ENCODE results near the gene INF2. TPM values are rescaled to one million over a fixed set of nuclear protein-coding genes. Genes with fewer than 3 reads are reported as not detected.

Gene INF2
- total RNA-seq, 1 donor from 2014 or later = 61.7 TPM

DNA sequence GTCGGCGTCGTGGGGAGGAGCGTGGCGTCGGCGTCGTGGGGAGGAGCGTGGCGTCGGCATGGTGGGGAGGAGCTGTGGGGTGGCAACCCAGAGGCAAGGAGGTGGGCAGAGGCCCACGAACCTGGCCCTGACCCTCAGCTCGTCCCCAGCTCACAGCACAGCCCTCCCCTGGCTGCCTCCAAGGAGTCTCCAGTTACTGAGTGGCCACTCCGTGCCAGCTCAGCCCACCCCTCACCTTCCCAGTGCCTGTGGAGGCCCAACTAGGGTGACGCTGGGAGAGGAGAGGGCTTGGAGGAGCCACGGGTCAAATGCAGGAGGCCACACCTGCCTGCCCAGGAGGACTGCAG, 40.4 kb downstream of the INF2 start:
- no peak for DNase-seq (ENCODE audit: low read depth, low spot score)
- Mint-ChIP-seq H3K27me3 (ENCODE audit: low read depth) (peaks cover 6% of the 10 kb centered on the region), H3K36me3 (ENCODE audit: low read depth) (no peaks in the 10 kb centered on the region), H3K9me3 (no peaks in the 10 kb centered on the region), H3K4me3 (no peak overlapping the region), H3K4me1 (peaks cover 5% of the 10 kb centered on the region), H3K27ac (ENCODE audit: unreplicated experiment) (no peak overlapping the region)
- TF ChIP-seq, protein P1, sequence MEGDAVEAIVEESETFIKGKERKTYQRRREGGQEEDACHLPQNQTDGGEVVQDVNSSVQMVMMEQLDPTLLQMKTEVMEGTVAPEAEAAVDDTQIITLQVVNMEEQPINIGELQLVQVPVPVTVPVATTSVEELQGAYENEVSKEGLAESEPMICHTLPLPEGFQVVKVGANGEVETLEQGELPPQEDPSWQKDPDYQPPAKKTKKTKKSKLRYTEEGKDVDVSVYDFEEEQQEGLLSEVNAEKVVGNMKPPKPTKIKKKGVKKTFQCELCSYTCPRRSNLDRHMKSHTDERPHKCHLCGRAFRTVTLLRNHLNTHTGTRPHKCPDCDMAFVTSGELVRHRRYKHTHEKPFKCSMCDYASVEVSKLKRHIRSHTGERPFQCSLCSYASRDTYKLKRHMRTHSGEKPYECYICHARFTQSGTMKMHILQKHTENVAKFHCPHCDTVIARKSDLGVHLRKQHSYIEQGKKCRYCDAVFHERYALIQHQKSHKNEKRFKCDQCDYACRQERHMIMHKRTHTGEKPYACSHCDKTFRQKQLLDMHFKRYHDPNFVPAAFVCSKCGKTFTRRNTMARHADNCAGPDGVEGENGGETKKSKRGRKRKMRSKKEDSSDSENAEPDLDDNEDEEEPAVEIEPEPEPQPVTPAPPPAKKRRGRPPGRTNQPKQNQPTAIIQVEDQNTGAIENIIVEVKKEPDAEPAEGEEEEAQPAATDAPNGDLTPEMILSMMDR (conservative IDR thresholded peaks at IDR 0.05) = no peak

DNA sequence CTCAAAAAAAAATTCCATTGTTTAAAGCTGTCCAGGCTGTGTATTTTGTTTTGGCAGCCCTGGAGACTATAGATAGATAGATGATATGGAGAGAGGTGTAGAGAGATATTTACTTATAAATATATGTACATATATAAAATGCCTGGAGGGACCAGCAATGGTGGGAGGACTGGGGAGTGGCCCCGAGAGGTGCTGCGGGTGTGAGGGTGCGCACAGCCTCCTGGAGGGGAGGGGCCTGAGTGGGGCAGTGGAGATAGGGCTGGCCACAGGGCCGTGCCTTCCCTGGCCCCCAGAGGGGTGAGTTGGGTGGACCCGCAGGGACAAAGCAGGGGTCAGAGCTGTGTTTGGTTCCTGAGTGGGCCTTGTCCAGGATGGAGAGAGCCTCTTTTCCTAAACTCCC, 41.1 kb downstream of the INF2 start:
- Mint-ChIP-seq H3K27ac (ENCODE audit: unreplicated experiment) (no peak overlapping the region), H3K4me1 (peaks cover under 1% of the 10 kb centered on the region)
- TF ChIP-seq, protein P1 (conservative IDR thresholded peaks at IDR 0.05) = no peak

DNA sequence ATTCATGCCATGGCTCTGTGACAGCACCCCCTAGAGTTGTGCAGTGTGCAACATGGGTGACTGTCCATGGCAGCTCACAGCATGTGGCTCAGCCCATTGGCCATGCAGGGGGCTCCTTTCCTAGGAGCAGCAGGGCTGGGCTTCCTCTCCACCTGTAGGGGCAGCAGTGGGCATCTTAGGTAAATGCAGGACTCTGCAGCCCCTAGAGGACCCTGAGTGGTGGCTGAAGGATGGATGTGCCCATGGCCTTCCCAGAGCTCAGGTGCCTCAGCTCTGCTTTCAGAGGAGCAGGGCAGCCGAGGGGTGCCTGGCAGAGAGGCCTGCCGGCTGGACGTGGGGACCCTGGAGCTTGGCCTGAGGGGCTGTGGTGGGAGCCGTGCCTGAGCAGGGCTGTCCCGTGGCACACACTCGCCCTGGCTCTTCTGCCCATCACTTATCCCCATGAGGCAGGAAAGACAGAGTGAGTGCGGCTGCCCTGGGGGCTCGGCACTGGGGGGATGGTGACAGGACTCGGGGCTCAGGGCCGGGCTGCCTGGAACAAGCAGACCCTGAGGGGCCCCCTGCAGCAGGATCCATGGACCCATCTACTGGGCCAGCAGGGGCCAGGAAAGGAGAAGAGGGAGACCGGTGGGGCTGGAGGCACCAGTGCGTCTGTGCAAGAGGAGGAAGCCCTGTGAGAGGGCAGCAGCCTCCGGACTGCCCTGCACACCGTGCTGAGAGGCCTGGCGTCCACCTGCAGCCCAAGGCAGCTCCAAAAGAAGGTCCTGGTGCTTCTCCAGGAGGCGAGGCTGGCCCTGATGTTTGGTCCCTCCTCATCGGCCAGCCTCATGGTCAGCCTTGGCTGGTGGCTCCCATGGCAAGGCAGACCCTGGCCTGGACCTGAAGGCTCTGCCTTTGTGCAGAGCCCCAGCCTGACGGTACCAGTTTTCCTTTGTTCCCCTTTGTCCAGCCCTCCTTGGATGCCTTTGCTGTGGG, 42.2 kb downstream of the INF2 start:
- peaks cover 3% of the 10 kb centered on the region for H3K27me3 Mint-ChIP-seq (ENCODE audit: low read depth)
- TF ChIP-seq, protein P1 (conservative IDR thresholded peaks at IDR 0.05) = peak; percentile 50
- no peak overlapping the region for H3K27ac Mint-ChIP-seq (ENCODE audit: unreplicated experiment)
- no peaks in the 10 kb centered on the region for H3K4me1 Mint-ChIP-seq
- H3K9me3 Mint-ChIP-seq = no peaks in the 10 kb centered on the region
- H3K4me3 Mint-ChIP-seq = no peak overlapping the region
- no peak for DNase-seq (ENCODE audit: low read depth, low spot score)
- H3K36me3 Mint-ChIP-seq (ENCODE audit: low read depth) = no peaks in the 10 kb centered on the region

More for the DNA sequence above, 41.1 kb downstream of the INF2 start:
- Mint-ChIP-seq H3K9me3 (no peaks in the 10 kb centered on the region), H3K27me3 (ENCODE audit: low read depth) (peaks cover 3% of the 10 kb centered on the region), H3K36me3 (ENCODE audit: low read depth) (no peaks in the 10 kb centered on the region), H3K4me3 (no peak overlapping the region)
- no peak for DNase-seq (ENCODE audit: low read depth, low spot score)

GRCh38 chr14:104732355-104732804, 43.0 kb downstream of the INF2 start:
- Mint-ChIP-seq H3K27ac (ENCODE audit: unreplicated experiment) (no peak overlapping the region), H3K4me1 (peaks cover 5% of the 10 kb centered on the region), H3K36me3 (ENCODE audit: low read depth) (no peaks in the 10 kb centered on the region), H3K9me3 (no peaks in the 10 kb centered on the region), H3K27me3 (ENCODE audit: low read depth) (peaks cover 3% of the 10 kb centered on the region), H3K4me3 (no peak overlapping the region)
- DNase-seq (ENCODE audit: low read depth, low spot score) = no peak
- TF ChIP-seq, protein P1 (conservative IDR thresholded peaks at IDR 0.05) = no peak

DNA sequence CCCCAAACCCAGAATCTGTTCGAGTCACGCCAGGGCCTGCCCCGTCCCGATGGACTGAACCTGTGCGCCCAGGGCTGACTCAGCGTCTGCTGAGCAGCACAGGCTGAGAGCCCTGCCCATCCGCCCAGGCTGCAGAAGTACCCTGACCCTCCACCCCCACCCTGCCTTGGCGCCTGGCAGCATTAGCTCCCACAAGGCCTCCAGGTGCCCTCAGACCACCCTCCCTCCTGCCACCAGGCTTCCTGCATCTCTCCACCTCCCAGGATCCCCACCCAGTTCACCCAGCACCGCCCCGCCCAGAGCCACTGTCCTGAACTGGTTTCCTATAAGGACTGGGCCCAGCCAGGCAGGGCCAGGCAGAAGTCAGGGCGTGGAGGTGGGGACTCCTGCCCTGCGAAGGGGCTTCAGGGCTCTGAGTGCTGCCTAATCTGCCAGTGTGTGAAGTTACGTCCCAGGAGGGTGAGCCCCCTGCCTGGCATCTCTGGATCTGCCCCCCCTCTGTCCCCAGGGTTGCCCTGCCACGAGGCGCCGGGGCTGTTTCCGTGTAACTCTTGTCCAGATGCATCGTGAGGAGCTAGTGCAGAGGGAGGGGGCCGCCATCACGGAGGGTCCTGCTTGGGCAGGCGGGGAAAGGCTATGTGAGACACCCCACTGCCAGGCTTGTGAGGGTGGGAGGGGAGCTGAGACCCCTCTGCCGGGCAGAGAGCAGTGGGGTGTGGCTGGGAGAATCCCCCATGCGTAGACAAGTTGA, 43.7 kb downstream of the INF2 start:
- DNase-seq (ENCODE audit: low read depth, low spot score) = no peak
- H3K36me3 Mint-ChIP-seq (ENCODE audit: low read depth) = no peaks in the 10 kb centered on the region

More for the DNA sequence above, 43.7 kb downstream of the INF2 start:
- no peaks in the 10 kb centered on the region for H3K27me3 Mint-ChIP-seq (ENCODE audit: low read depth)
- TF ChIP-seq, protein P1 (conservative IDR thresholded peaks at IDR 0.05) = no peak
- H3K9me3 Mint-ChIP-seq = no peaks in the 10 kb centered on the region
- no peak overlapping the region for H3K4me3 Mint-ChIP-seq
- H3K4me1 Mint-ChIP-seq = peaks cover 6% of the 10 kb centered on the region
- no peak overlapping the region for H3K27ac Mint-ChIP-seq (ENCODE audit: unreplicated experiment)
